ENCODE results near the gene DUS1L.

The DUS1L gene

DNA sequence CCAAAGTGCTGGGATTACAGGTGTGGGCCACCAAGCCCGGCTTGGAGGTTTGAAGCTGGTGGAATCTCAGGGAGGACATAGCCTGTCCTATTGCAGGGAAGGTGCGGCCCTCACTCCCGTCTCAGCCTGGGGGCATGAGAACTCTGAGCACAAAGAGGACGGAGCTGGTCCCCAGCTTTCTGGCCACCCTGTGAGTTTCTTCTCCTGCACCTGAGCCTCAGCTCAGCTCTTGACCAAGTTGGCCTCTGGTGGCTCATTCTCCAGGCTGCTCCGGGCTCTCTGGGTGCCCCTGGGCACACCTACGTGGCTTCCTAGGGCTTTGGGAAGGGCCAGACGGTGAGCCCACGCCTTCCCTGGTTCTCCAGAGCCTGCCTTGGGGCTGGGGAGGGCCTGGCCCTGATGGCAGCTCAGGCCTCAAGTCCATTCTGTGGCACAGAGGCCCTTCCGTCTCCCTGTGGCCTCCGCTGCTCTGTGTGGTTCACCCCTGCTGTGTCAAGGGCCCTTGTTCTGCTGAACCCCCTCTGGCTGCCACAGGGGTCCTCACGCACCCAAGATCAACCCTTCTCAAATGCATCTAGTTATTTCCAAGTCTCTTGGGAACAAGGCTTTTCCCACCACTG lies 39.3 kb upstream of the DUS1L start:
- H3K4me1 ChIP-seq (ENCODE audit: insufficient read depth, low read length) = peaks cover 39% of the 10 kb centered on the region
- no peaks in the 10 kb centered on the region for H3K27me3 ChIP-seq (ENCODE audit: insufficient read depth, low read length, poor library complexity)
- peaks cover 13% of the 10 kb centered on the region for H3K79me2 ChIP-seq (ENCODE audit: insufficient read depth, low read length)
- 0 out of 2 replicates have a peak, but pooled peaks cover 3% of the 10 kb centered on the region for H4K20me1 ChIP-seq (ENCODE audit: insufficient read depth, low read length)
- peak overlapping the region; percentile 68 for H3K9ac ChIP-seq (ENCODE audit: low read depth, low read length)
- H3K4me2 ChIP-seq (ENCODE audit: insufficient read depth, low read length) = peak overlapping the region; percentile 82
- no peak for TF ChIP-seq EZH2 (IDR thresholded peaks at IDR 0.05; ENCODE audit: borderline replicate concordance, low read depth, low read length, severe bottlenecking)
- TF ChIP-seq, protein P1, sequence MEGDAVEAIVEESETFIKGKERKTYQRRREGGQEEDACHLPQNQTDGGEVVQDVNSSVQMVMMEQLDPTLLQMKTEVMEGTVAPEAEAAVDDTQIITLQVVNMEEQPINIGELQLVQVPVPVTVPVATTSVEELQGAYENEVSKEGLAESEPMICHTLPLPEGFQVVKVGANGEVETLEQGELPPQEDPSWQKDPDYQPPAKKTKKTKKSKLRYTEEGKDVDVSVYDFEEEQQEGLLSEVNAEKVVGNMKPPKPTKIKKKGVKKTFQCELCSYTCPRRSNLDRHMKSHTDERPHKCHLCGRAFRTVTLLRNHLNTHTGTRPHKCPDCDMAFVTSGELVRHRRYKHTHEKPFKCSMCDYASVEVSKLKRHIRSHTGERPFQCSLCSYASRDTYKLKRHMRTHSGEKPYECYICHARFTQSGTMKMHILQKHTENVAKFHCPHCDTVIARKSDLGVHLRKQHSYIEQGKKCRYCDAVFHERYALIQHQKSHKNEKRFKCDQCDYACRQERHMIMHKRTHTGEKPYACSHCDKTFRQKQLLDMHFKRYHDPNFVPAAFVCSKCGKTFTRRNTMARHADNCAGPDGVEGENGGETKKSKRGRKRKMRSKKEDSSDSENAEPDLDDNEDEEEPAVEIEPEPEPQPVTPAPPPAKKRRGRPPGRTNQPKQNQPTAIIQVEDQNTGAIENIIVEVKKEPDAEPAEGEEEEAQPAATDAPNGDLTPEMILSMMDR (IDR thresholded peaks at IDR 0.05; ENCODE audit: borderline replicate concordance, extremely low read depth, low read length, poor library complexity, severe bottlenecking) = no peak
- no peak overlapping the region for H2AFZ ChIP-seq (ENCODE audit: low read depth, low read length)
- ATAC-seq (ENCODE audit: insufficient read depth, low read depth) (no peak), DNase-seq (no peak)
- no peaks in the 10 kb centered on the region for H3K9me3 ChIP-seq (ENCODE audit: insufficient read depth, low read length, severe bottlenecking)
- H3K4me3 ChIP-seq (ENCODE audit: low read depth in 1 of 2, low read length in 2 of 2) = peak overlapping the region in 1 of 2 experiments; percentile 61; a peak in 1 of 4 replicates
- peak overlapping the region; percentile 89 for H3K27ac ChIP-seq (ENCODE audit: low read length)
- H3K36me3 ChIP-seq (ENCODE audit: insufficient read depth, low read length) = peaks cover 12% of the 10 kb centered on the region; the same call in 1 of the 2 replicates

DNA sequence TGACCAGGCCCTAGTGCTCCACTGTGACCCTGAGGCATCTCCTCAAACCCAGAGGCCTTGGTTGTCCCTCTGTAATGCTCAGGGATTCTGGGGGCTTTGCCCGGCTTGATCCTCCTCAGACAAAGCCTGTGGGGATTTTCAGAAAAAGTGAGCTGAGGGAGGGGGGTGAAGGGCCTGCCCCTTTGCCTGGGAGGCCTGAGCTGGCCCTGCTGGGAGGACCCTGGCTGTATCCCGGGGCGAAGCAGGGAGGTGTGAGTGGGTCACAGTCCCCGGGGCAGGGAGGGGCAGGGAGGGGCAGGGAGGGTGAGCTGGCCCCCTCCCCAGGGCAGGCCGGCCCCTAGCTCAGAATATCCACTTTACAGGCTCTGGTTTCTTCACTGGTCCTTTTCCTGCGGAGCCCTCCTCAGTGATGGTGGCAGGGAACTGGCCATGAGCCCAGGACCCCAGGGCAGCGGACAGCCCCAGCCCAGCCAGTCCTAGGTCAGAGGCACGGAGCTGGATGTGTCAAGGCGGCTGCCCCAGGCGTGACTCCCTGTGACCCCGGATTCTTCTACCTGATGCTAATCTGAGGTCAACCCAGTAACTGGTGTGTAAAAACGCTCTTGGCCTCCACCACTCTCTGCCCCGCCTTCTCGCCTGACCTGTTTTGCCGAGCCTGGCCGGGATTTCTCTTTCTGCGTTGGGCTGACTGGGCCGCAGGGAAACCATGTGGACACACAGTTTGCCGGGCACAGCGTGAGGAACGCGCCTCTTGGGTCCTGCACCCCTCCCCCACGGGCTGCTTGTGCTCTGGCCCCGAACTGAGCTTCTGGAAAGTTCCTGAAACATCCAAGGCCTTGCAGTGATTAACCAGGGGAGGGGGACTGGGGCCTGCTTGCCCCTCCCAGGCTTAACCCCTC lies 38.2 kb upstream of the DUS1L start:
- H3K36me3 ChIP-seq (ENCODE audit: insufficient read depth, low read length) = peaks cover 12% of the 10 kb centered on the region; the same call in 1 of the 2 replicates
- H3K4me2 ChIP-seq (ENCODE audit: insufficient read depth, low read length) = no peak overlapping the region
- H4K20me1 ChIP-seq (ENCODE audit: insufficient read depth, low read length) = 0 out of 2 replicates have a peak, but pooled peaks cover 3% of the 10 kb centered on the region
- no peak for TF ChIP-seq EZH2 (IDR thresholded peaks at IDR 0.05; ENCODE audit: borderline replicate concordance, low read depth, low read length, severe bottlenecking)
- TF ChIP-seq, protein P1 (IDR thresholded peaks at IDR 0.05; ENCODE audit: borderline replicate concordance, extremely low read depth, low read length, poor library complexity, severe bottlenecking) = no peak
- H2AFZ ChIP-seq (ENCODE audit: low read depth, low read length) = no peak overlapping the region
- peaks cover 24% of the 10 kb centered on the region for H3K79me2 ChIP-seq (ENCODE audit: insufficient read depth, low read length)
- no peak overlapping the region for H3K27ac ChIP-seq (ENCODE audit: low read length)
- H3K4me3 ChIP-seq (ENCODE audit: low read depth in 1 of 2, low read length in 2 of 2) = no peak overlapping the region
- no peaks in the 10 kb centered on the region for H3K9me3 ChIP-seq (ENCODE audit: insufficient read depth, low read length, severe bottlenecking)
- no peak overlapping the region for H3K9ac ChIP-seq (ENCODE audit: low read depth, low read length)
- DNase-seq = no peak
- no peak for ATAC-seq (ENCODE audit: insufficient read depth, low read depth)
- no peaks in the 10 kb centered on the region for H3K27me3 ChIP-seq (ENCODE audit: insufficient read depth, low read length, poor library complexity)
- H3K4me1 ChIP-seq (ENCODE audit: insufficient read depth, low read length) = peaks cover 49% of the 10 kb centered on the region

DNA sequence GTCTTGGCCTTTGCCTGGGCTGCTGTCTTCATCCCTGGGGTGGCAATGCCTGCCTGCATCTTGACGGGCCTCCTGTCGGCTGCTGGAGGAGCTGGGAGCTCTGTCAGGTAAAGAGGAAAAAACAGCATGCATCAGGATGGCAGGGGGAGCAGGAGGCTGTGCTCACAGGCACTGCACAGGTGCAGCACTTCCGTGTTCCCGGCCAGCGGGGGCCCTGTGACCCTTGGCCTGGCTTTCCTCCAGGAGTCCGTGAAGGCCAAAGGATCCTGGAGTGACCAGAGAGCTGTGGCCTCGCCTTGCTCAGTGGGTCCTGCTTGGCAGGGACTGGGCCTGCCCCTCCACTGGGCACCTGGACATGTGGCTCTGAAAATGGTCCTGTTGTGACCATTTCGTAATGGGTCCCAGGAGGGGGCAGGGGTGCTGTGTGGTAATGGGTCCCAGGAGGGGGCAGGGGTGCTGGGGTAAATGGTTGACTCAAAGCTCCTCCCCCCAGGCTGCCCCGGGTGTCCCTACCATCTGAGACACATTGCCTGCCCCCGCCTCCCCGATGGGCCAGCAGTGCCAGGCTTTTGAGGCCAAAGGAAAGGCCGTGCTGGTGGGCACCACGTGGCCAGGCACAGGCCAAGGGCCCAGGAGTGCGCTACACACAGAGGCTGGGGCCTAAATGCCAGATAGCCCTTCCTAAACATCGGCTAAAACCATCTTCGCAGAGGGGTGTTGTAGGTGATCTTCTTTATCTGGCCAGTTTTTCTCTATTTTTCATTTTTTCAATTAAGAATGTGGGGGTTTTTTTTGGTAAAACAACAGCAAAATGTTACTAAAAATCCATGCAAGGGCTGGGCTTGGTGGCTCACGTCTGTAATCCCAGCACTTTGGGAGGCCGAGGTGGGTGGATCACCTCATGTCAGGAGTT lies 36.4 kb upstream of the DUS1L start:
- no peak overlapping the region for H3K4me2 ChIP-seq (ENCODE audit: insufficient read depth, low read length)
- H3K4me1 ChIP-seq (ENCODE audit: insufficient read depth, low read length) = peaks cover 47% of the 10 kb centered on the region
- H3K27me3 ChIP-seq (ENCODE audit: insufficient read depth, low read length, poor library complexity) = no peaks in the 10 kb centered on the region
- H2AFZ ChIP-seq (ENCODE audit: low read depth, low read length) = no peak overlapping the region
- no peak overlapping the region; the same call in 1 of the 2 replicates for H3K9ac ChIP-seq (ENCODE audit: low read depth, low read length)
- H3K36me3 ChIP-seq (ENCODE audit: insufficient read depth, low read length) = peaks cover 6% of the 10 kb centered on the region; the same call in 1 of the 2 replicates
- peak; percentile 14 for DNase-seq
- H4K20me1 ChIP-seq (ENCODE audit: insufficient read depth, low read length) = peaks cover 6% of the 10 kb centered on the region; the same call in 1 of the 2 replicates
- 0 out of 2 replicates have a peak overlapping the region, but pooled peaks have one; percentile 22 for H3K27ac ChIP-seq (ENCODE audit: low read length)
- no peak overlapping the region for H3K4me3 ChIP-seq (ENCODE audit: low read depth in 1 of 2, low read length in 2 of 2)
- peaks cover 35% of the 10 kb centered on the region for H3K79me2 ChIP-seq (ENCODE audit: insufficient read depth, low read length)
- H3K9me3 ChIP-seq (ENCODE audit: insufficient read depth, low read length, severe bottlenecking) = no peaks in the 10 kb centered on the region
- ATAC-seq (ENCODE audit: insufficient read depth, low read depth) = no peak
- no peak for TF ChIP-seq EZH2 (IDR thresholded peaks at IDR 0.05; ENCODE audit: borderline replicate concordance, low read depth, low read length, severe bottlenecking)
- TF ChIP-seq, protein P1 (IDR thresholded peaks at IDR 0.05; ENCODE audit: borderline replicate concordance, extremely low read depth, low read length, poor library complexity, severe bottlenecking) = no peak

All from DND-41 (cell line).